HEK293 (cell line): ENCODE measurements around the gene TERC.

ENCODE experiments used
- CTCF ChIA-PET: fragments of 350-600 bp; formaldehyde crosslinking; extraction: SDS; loops from one replicate; lab custom pipeline; 2021; ENCODE audit warnings: antibody characterized with exemption; lab: Yijun Ruan, JAX
- POLR2A ChIA-PET: fragments of 300-600 bp; formaldehyde crosslinking; extraction: SDS; loops from one replicate; lab custom pipeline; 2020; ENCODE audit warnings: antibody characterized with exemption, inconsistent platforms; lab: Yijun Ruan, JAX
- H3K27ac ChIP-seq: fragments of 200-500 bp; sonication (Bioruptor generic); 2 replicates; pipeline ENCODE4 v1.5.1; 2014; ENCODE audit warnings: low read depth, low read length, control low read depth, inconsistent platforms; ENCODE audit errors: extremely low read depth
- H3K36me3 ChIP-seq, 2 experiments: fragments of 200-500 bp in 1 of 2; sonication (Bioruptor generic) in 1 of 2; 1 replicate in 1 of 2; 2 replicates in 1 of 2; pipeline ENCODE4 v1.5.1; 2014 to 2017; ENCODE audit warnings: inconsistent platforms in 2 of 2, low read length in 2 of 2; ENCODE audit not compliant: control insufficient read depth in 2 of 2, insufficient read depth in 1 of 2
- H3K4me1 ChIP-seq: fragments of 200-500 bp; sonication (Bioruptor generic); 2 replicates; pipeline ENCODE4 v1.5.1; 2014; ENCODE audit warnings: mild to moderate bottlenecking, low read length, inconsistent platforms; ENCODE audit not compliant: control insufficient read depth, insufficient read depth
- H3K4me3 ChIP-seq: 2 replicates; pipeline ENCODE4 v1.5.1; 2011; ENCODE audit warnings: low read depth, mild to moderate bottlenecking, control low read depth, low read length, moderate library complexity
- H3K9me3 ChIP-seq: fragments of 200-500 bp; sonication (Bioruptor generic); 2 replicates; pipeline ENCODE4 v1.5.1; 2014; ENCODE audit warnings: low read depth, low read length, inconsistent platforms; ENCODE audit not compliant: control insufficient read depth, insufficient read depth
- AEBP2 ChIP-seq: fragments of 450-650 bp; formaldehyde crosslinking; IDR thresholded peaks from 2 replicates; pipeline ENCODE4 v1.5.1; 2016; ENCODE audit warnings: missing biosample characterization, missing genetic modification characterization, borderline replicate concordance
- BCL11B ChIP-seq: fragments of 450-650 bp; formaldehyde crosslinking; IDR thresholded peaks from 2 replicates; pipeline ENCODE4 v1.5.1; 2016; ENCODE audit warnings: low read depth, missing biosample characterization, missing genetic modification characterization
- GLIS2 ChIP-seq: fragments of 450-650 bp; formaldehyde crosslinking; IDR thresholded peaks from 2 replicates; pipeline ENCODE4 v1.5.1; 2016; ENCODE audit warnings: missing biosample characterization, missing genetic modification characterization
- KLF1 ChIP-seq: fragments of 450-650 bp; formaldehyde crosslinking; IDR thresholded peaks from 2 replicates; pipeline ENCODE4 v1.5.1; 2016; ENCODE audit warnings: missing biosample characterization, missing genetic modification characterization
- TRIM28 ChIP-seq: IDR thresholded peaks from 2 replicates; pipeline ENCODE4 v1.6.1; 2011; ENCODE audit warnings: low read length, control low read depth, borderline replicate concordance
- WT1 ChIP-seq: fragments of 450-650 bp; formaldehyde crosslinking; IDR thresholded peaks from 2 replicates; pipeline ENCODE4 v1.5.1; 2016; ENCODE audit warnings: missing biosample characterization, missing genetic modification characterization
- ZBTB17 ChIP-seq: fragments of 450-650 bp; formaldehyde crosslinking; IDR thresholded peaks from 2 replicates; pipeline ENCODE4 v1.5.1; 2016; ENCODE audit warnings: missing biosample characterization, missing genetic modification characterization
- ZNF157 ChIP-seq: fragments of 450-650 bp; formaldehyde crosslinking; IDR thresholded peaks from 2 replicates; pipeline ENCODE4 v1.5.1; 2016; ENCODE audit warnings: missing biosample characterization, missing genetic modification characterization
- ZNF239 ChIP-seq: fragments of 450-650 bp; formaldehyde crosslinking; IDR thresholded peaks from 2 replicates; pipeline ENCODE4 v1.5.1; 2016; ENCODE audit warnings: missing biosample characterization, missing genetic modification characterization
- ZNF280C ChIP-seq: fragments of 450-650 bp; formaldehyde crosslinking; IDR thresholded peaks from 2 replicates; pipeline ENCODE4 v1.5.1; 2016; ENCODE audit warnings: missing biosample characterization, missing genetic modification characterization
- ZNF366 ChIP-seq: fragments of 450-650 bp; formaldehyde crosslinking; conservative IDR thresholded peaks from 2 replicates; pipeline ENCODE4 v1.5.1; 2016; ENCODE audit warnings: missing biosample characterization, missing genetic modification characterization
- ZNF48 ChIP-seq: fragments of 450-650 bp; formaldehyde crosslinking; IDR thresholded peaks from 2 replicates; pipeline ENCODE4 v1.5.1; 2016; ENCODE audit warnings: missing biosample characterization, missing genetic modification characterization
- ZNF518A ChIP-seq: fragments of 450-650 bp; formaldehyde crosslinking; conservative IDR thresholded peaks from 2 replicates; pipeline ENCODE4 v1.5.1; 2016; ENCODE audit warnings: low read depth, missing biosample characterization, missing genetic modification characterization
- ZNF558 ChIP-seq: fragments of 450-650 bp; formaldehyde crosslinking; IDR thresholded peaks from 2 replicates; pipeline ENCODE4 v1.5.1; 2016; ENCODE audit warnings: missing biosample characterization, missing genetic modification characterization
- ZNF626 ChIP-seq: fragments of 450-650 bp; sonication (Bioruptor Pico); formaldehyde crosslinking; IDR thresholded peaks from 2 replicates; pipeline ENCODE4 v1.5.1; 2018; ENCODE audit warnings: missing biosample characterization, missing genetic modification characterization, inconsistent platforms
- ZNF654 ChIP-seq: fragments of 450-650 bp; formaldehyde crosslinking; IDR thresholded peaks from 2 replicates; pipeline ENCODE4 v1.5.1; 2016; ENCODE audit warnings: low read depth, missing biosample characterization, missing genetic modification characterization
- ZNF830 ChIP-seq: fragments of 450-650 bp; IDR thresholded peaks from 2 replicates; pipeline ENCODE4 v1.5.0; 2018; ENCODE audit warnings: missing biosample characterization, missing genetic modification characterization, low read depth, mild to moderate bottlenecking, moderate library complexity
- ZSCAN4 ChIP-seq: fragments of 450-650 bp; formaldehyde crosslinking; IDR thresholded peaks from 2 replicates; pipeline ENCODE4 v1.5.1; 2017; ENCODE audit warnings: missing biosample characterization, missing genetic modification characterization

The TERC gene

GRCh38 chr3:169764882-169765612 is at the start of gene TERC (continued):
- peak; percentile 98 for TF ChIP-seq ZNF518A (tag by site-specific recombination)
- no peak for TF ChIP-seq ZNF280C (tag by site-specific recombination)
- no peak for TF ChIP-seq ZNF830 (tag by site-specific recombination)
- TF ChIP-seq KLF1 (tag by site-specific recombination): peak; percentile 69
- no peak for TF ChIP-seq BCL11B (tag by site-specific recombination)
- no peak for TF ChIP-seq TRIM28
- no peak for TF ChIP-seq ZNF239 (tag by site-specific recombination)
- 0 out of 2 replicates have a peak, but pooled peaks have one; percentile 30 for TF ChIP-seq WT1 (tag by site-specific recombination)

GRCh38 chr3:169813757-169814517 is 49.1 kb upstream of the TERC start:
- ChIA-PET POLR2A (no interaction called here), CTCF (no interaction called here)
- no peaks in the 10 kb centered on the region for H3K36me3 ChIP-seq
- H3K4me3 ChIP-seq: no peak overlapping the region
- H3K4me1 ChIP-seq: no peaks in the 10 kb centered on the region
- H3K9me3 ChIP-seq: no peaks in the 10 kb centered on the region
- TF ChIP-seq AEBP2 (tag by site-specific recombination) (no peak), ZNF558 (tag by site-specific recombination) (no peak), ZBTB17 (tag by site-specific recombination) (no peak), ZNF626 (no peak), ZNF654 (tag by site-specific recombination) (no peak), ZNF157 (tag by site-specific recombination) (no peak), GLIS2 (tag by site-specific recombination) (no peak), ZNF48 (tag by site-specific recombination) (no peak), ZNF366 (tag by site-specific recombination) (no peak), ZSCAN4 (no peak)
- H3K27ac ChIP-seq: no peak overlapping the region
